HepG2 (cell line): ENCODE data around the gene EED. TPM values are rescaled to one million over a fixed set of nuclear protein-coding genes. Genes with fewer than 3 reads are reported as not detected.

Experiments
- ATAC-seq: fragments of 200-7000 bp; cut with Tn5 transposase; 3 replicates; pipeline ENCODE4 v1.9.1; 2020; ENCODE audit warnings: mild to moderate bottlenecking, moderate library complexity
- BruUV-seq: library from RNA; stranded (reverse); fragments of 400-500 nt; replicated peaks from 2 replicates; lab custom pipeline; 2021; lab: Mats Ljungman, UMichigan
- CTCF ChIA-PET: fragments of 300-600 bp; formaldehyde crosslinking; extraction: SDS; loops from one replicate; lab custom pipeline; 2021; ENCODE audit warnings: low total read pairs, inconsistent platforms, low intra/inter-chr PET ratio; lab: Yijun Ruan, JAX
- POLR2A ChIA-PET: fragments of 350-600 bp; sonication (Branson Sonifier 250); formaldehyde crosslinking; loops from one replicate; lab custom pipeline; 2020; ENCODE audit warnings: antibody characterized with exemption, inconsistent platforms; lab: Yijun Ruan, JAX
- DNase-seq: peaks from one replicate; pipeline ENCODE4 v3.0.0-alpha.2; 2015; ENCODE audit warnings: low spot score
- FAIRE-seq: peaks from 3 replicates; lab custom pipeline; 2011; peaks lifted over from hg19 to GRCh38; lab: Jason Lieb, UNC
- H2AFZ ChIP-seq: one replicate; pipeline ENCODE4 v1.6.1; 2011; ENCODE audit warnings: low read length, inconsistent platforms
- H3K27ac ChIP-seq: fragments of 300-600 bp; 3 replicates; pipeline ENCODE4 v1.8.0; 2011; ENCODE audit warnings: mixed run types, mild to moderate bottlenecking, mixed read lengths, low read length, inconsistent platforms; ENCODE audit not compliant: insufficient read depth; ENCODE audit errors: extremely low read length
- H3K27me3 ChIP-seq, 2 experiments: fragments of 200-600 bp in 1 of 2; 2 replicates in 1 of 2; 3 replicates in 1 of 2; pipeline versions ENCODE4 v1.6.0 to v1.8.0; 2011; ENCODE audit warnings: low read length in 2 of 2, mild to moderate bottlenecking in 2 of 2, moderate library complexity in 2 of 2, inconsistent platforms in 1 of 2; ENCODE audit not compliant: insufficient read depth in 2 of 2, control insufficient read depth in 1 of 2
- H3K36me3 ChIP-seq, 2 experiments: fragments of 200-600 bp in 1 of 2; replicated peaks in 1 of 2; 2 replicates in 1 of 2; 3 replicates in 1 of 2; pipeline versions ENCODE4 v1.5.1 to v1.8.0; 2011; ENCODE audit warnings: low read length in 2 of 2, inconsistent platforms in 1 of 2; ENCODE audit not compliant: insufficient read depth in 2 of 2, control insufficient read depth in 1 of 2
- H3K4me1 ChIP-seq: 2 replicates; pipeline ENCODE4 v1.5.1; 2012; ENCODE audit warnings: low read length, inconsistent platforms; ENCODE audit not compliant: insufficient read depth
- H3K4me2 ChIP-seq: 2 replicates; pipeline ENCODE4 v1.6.0; 2011; ENCODE audit warnings: low read depth, low read length, inconsistent platforms
- H3K4me3 ChIP-seq, 3 experiments: fragments of 200-600 bp in 1 of 3; sonication (generic), shearing (Covaris generic) in 1 of 3; replicated peaks in 1 of 3; 2 replicates each; pipeline ENCODE4 v1.5.1; 2011 to 2016; ENCODE audit warnings: low read length in 3 of 3, inconsistent platforms in 2 of 3, low read depth in 2 of 3, mild to moderate bottlenecking in 2 of 3, control low read depth in 1 of 3, mixed read lengths in 1 of 3; ENCODE audit not compliant: insufficient read depth in 1 of 3
- H3K79me2 ChIP-seq: one replicate; pipeline ENCODE4 v1.6.1; 2011; ENCODE audit warnings: low read length, inconsistent platforms; ENCODE audit not compliant: insufficient read depth
- H3K9ac ChIP-seq: 2 replicates; pipeline ENCODE4 v1.6.0; 2011; ENCODE audit warnings: mild to moderate bottlenecking, low read depth, low read length, inconsistent platforms; ENCODE audit not compliant: insufficient read depth
- H3K9me3 ChIP-seq: 2 replicates; pipeline ENCODE4 v1.5.1; 2012; ENCODE audit warnings: mild to moderate bottlenecking, low read length
- H4K20me1 ChIP-seq: 2 replicates; pipeline ENCODE4 v1.6.0; 2011; ENCODE audit warnings: inconsistent platforms, mild to moderate bottlenecking, low read length, moderate library complexity; ENCODE audit not compliant: insufficient read depth
- CBX2 ChIP-seq, 2 experiments: fragments of 200-600 bp in 1 of 2; sonication (generic); formaldehyde crosslinking in 1 of 2; IDR thresholded peaks; 2 replicates each; pipeline versions ENCODE4 v1.7.0 to v1.8.1; 2018 to 2022; ENCODE audit warnings: low read depth in 2 of 2, low read length in 1 of 2, mild to moderate bottlenecking in 1 of 2, missing genetic modification reagents in 1 of 2
- CREB1 ChIP-seq, 2 experiments: fragments of 450-650 bp in 1 of 2; IDR thresholded peaks; 2 replicates each; pipeline ENCODE4 v1.6.1; 2016 to 2017; ENCODE audit warnings: control low read depth in 1 of 2, mild to moderate bottlenecking in 1 of 2, missing compliant biosample characterization in 1 of 2, missing genetic modification characterization in 1 of 2
- TGIF2 ChIP-seq: IDR thresholded peaks from 2 replicates; pipeline ENCODE4 v1.6.1; 2016; ENCODE audit warnings: control low read depth, missing compliant biosample characterization
- ZNF546 ChIP-seq: sonication (generic); formaldehyde crosslinking; conservative IDR thresholded peaks from 2 replicates; pipeline ENCODE4 v1.8.1; 2023; ENCODE audit warnings: mild to moderate bottlenecking, missing genetic modification reagents
- WGBS: methylation state at CpG from one replicate; pipeline ENCODE4 v1.1.6; 2017; ENCODE audit warnings: low lambda C conversion rate; 5-methylcytosine and 5-hydroxymethylcytosine counted together
- in situ Hi-C: cut with HindIII; loops from 2 replicates; pipeline ENCODE4 v1.10.0; 2017; ENCODE audit warnings: low pct_unique_long_range_greater_than_20kb; ENCODE audit not compliant: extremely low pct_ligation_motif_present
- intact Hi-C: fragments of 100-400 bp; cut with micrococcal nuclease; formaldehyde crosslinking; loops from one replicate; pipeline ENCODE4 v1.10.0; 2022; ENCODE audit not compliant: unreplicated experiment
- polyA plus RNA-seq, 8 experiments: library from polyadenylated mRNA; depleted of rRNA in 3 of 8; stranded (reverse) in 7 of 8; unstranded in 1 of 8; fragments of >200 nt; fragmentation: Illumina TruSeq in 4 of 8; extraction: Trizol in 4 of 8; gene quantifications; 2 replicates each; pipeline versions ENCODE4 v1.2.1 to v1.2.3, GENCODE V29; 2011 to 2016; ENCODE audit warnings: low read depth in 4 of 8, missing spikeins in 1 of 8, mixed read lengths in 1 of 8; ENCODE audit not compliant: insufficient read depth in 1 of 8
- total RNA-seq, 5 experiments: library from RNA; depleted of rRNA; stranded (reverse); fragments of >200 nt; fragmentation: Illumina TruSeq; extraction: Trizol; gene quantifications; 2 replicates each; pipeline ENCODE4 v1.2.3, GENCODE V29; 2016; ENCODE audit warnings: low read depth in 1 of 5
- TF ChIP-seq, protein P1 (sequence below): sonication (generic); formaldehyde crosslinking; IDR thresholded peaks from 2 replicates; pipeline ENCODE4 v1.4.0; 2020; ENCODE audit warnings: mild to moderate bottlenecking, missing genetic modification reagents, borderline replicate concordance
- TF ChIP-seq, protein P2 (sequence below), 2 experiments: fragments of 450-650 bp in 1 of 2; sonication (generic) in 1 of 2; formaldehyde crosslinking; IDR thresholded peaks; 2 replicates each; pipeline versions ENCODE4 v1.5.0 to v1.8.0; 2020 to 2022; ENCODE audit warnings: mild to moderate bottlenecking in 1 of 2, missing genetic modification reagents in 1 of 2
- TF ChIP-seq, protein P3 (sequence below): sonication (generic); formaldehyde crosslinking; IDR thresholded peaks from 2 replicates; pipeline ENCODE4 v1.5.0; 2020; ENCODE audit warnings: missing genetic modification reagents

The EED gene
- total and polyA plus RNA-seq, 2 of the 13 experiments (the other 11 are each of a cell fraction or from before 2014, with no cell fraction given): 11.0 to 28.4 TPM

DNA sequence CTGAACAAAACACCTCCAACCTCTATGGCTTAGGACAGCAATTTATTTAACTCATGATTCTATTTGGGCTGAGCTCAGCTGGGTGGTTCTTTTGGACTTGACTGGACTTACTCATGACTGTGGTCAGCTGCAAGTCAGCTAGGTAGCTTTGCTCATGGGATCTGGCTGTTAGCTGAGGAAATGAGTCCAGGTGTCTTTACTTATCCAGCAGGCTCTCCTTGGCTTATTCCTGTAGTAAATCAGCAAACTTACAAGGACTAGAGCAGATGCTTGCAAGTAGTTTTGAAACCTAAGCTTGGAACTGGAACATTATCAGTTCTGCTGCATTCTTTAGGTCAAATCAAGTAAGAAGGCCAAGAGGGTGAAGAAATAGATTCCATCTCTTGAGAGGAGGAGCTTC, 49.5 kb downstream of the EED start (continued):
- TF ChIP-seq, protein P1, sequence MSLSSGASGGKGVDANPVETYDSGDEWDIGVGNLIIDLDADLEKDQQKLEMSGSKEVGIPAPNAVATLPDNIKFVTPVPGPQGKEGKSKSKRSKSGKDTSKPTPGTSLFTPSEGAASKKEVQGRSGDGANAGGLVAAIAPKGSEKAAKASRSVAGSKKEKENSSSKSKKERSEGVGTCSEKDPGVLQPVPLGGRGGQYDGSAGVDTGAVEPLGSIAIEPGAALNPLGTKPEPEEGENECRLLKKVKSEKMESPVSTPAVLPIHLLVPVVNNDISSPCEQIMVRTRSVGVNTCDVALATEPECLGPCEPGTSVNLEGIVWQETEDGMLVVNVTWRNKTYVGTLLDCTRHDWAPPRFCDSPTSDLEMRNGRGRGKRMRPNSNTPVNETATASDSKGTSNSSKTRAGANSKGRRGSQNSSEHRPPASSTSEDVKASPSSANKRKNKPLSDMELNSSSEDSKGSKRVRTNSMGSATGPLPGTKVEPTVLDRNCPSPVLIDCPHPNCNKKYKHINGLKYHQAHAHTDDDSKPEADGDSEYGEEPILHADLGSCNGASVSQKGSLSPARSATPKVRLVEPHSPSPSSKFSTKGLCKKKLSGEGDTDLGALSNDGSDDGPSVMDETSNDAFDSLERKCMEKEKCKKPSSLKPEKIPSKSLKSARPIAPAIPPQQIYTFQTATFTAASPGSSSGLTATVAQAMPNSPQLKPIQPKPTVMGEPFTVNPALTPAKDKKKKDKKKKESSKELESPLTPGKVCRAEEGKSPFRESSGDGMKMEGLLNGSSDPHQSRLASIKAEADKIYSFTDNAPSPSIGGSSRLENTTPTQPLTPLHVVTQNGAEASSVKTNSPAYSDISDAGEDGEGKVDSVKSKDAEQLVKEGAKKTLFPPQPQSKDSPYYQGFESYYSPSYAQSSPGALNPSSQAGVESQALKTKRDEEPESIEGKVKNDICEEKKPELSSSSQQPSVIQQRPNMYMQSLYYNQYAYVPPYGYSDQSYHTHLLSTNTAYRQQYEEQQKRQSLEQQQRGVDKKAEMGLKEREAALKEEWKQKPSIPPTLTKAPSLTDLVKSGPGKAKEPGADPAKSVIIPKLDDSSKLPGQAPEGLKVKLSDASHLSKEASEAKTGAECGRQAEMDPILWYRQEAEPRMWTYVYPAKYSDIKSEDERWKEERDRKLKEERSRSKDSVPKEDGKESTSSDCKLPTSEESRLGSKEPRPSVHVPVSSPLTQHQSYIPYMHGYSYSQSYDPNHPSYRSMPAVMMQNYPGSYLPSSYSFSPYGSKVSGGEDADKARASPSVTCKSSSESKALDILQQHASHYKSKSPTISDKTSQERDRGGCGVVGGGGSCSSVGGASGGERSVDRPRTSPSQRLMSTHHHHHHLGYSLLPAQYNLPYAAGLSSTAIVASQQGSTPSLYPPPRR (CRISPR knock-in tag): no peak

DNA sequence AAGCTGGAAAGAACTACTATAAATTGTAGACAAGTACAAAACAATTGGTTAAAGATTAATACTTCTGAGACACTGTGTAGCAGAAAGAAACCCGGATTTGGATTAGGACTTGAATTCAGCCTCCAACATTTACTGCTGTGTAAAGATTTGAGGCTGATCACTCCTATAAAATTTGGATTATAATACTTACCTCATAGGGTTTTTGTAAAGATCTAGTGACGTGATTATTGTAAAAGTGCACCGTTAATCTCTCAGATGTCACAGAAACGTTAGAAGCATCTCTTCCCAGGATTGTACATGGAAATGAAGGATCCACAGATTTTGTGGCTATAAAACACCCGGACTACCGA, 57.2 kb downstream of the EED start:
- ATAC-seq: no peak
- in situ Hi-C loops (no loop called here), intact Hi-C loops (loop anchor here (2.0 kb wide), 1 partner anchor 57 kb away; the partner anchor contains the start of gene EED)
- 0% methylated on average over 6 of the region's 6 CpGs for WGBS
- Histone ChIP-seq H3K27me3 (no peaks in the 10 kb centered on the region; a peak in 1 of 5 replicates), H2AFZ (peak overlapping the region; percentile 95), H3K36me3 (no peaks in the 10 kb centered on the region), H3K9me3 (no peaks in the 10 kb centered on the region), H3K4me1 (peaks cover 23% of the 10 kb centered on the region), H3K27ac (no peak overlapping the region), H3K9ac (peak overlapping the region; percentile 75), H3K4me3 (peak overlapping the region; percentile 47 to 89 (median 81)), H3K79me2 (peaks cover 16% of the 10 kb centered on the region), H4K20me1 (no peaks in the 10 kb centered on the region), H3K4me2 (peak overlapping the region; percentile 62)
- POLR2A ChIA-PET: interaction anchor here (1.0 kb wide), 1 partner anchor 654 kb away, joined by 4 read pairs; the partner anchor contains the start of gene TMEM126A
- BruUV-seq: TSS peak; percentile 80
- no peak for DNase-seq
- FAIRE-seq: no peak
- CTCF ChIA-PET: no interaction called here
- TF ChIP-seq ZNF546 (CRISPR knock-in tag) (0 out of 2 replicates have a peak, but pooled peaks have one; percentile 7), CREB1 (IDR thresholded peaks at IDR 0.05) (peak; percentile 31), CREB1 (CRISPR knock-in tag; IDR thresholded peaks at IDR 0.05) (no peak), CBX2 (IDR thresholded peaks at IDR 0.05; ENCODE audit: low read depth, low read length) (no peak), CBX2 (CRISPR knock-in tag; IDR thresholded peaks at IDR 0.05; ENCODE audit: low read depth) (no peak), TGIF2 (no peak)
- TF ChIP-seq, protein P2, sequence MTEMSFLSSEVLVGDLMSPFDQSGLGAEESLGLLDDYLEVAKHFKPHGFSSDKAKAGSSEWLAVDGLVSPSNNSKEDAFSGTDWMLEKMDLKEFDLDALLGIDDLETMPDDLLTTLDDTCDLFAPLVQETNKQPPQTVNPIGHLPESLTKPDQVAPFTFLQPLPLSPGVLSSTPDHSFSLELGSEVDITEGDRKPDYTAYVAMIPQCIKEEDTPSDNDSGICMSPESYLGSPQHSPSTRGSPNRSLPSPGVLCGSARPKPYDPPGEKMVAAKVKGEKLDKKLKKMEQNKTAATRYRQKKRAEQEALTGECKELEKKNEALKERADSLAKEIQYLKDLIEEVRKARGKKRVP (CRISPR knock-in tag; IDR thresholded peaks at IDR 0.05): no peak
- TF ChIP-seq, protein P3, sequence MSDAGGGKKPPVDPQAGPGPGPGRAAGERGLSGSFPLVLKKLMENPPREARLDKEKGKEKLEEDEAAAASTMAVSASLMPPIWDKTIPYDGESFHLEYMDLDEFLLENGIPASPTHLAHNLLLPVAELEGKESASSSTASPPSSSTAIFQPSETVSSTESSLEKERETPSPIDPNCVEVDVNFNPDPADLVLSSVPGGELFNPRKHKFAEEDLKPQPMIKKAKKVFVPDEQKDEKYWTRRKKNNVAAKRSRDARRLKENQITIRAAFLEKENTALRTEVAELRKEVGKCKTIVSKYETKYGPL (CRISPR knock-in tag): no peak
